Measurements from ENCODE around the gene TCEAL6.

DNA sequence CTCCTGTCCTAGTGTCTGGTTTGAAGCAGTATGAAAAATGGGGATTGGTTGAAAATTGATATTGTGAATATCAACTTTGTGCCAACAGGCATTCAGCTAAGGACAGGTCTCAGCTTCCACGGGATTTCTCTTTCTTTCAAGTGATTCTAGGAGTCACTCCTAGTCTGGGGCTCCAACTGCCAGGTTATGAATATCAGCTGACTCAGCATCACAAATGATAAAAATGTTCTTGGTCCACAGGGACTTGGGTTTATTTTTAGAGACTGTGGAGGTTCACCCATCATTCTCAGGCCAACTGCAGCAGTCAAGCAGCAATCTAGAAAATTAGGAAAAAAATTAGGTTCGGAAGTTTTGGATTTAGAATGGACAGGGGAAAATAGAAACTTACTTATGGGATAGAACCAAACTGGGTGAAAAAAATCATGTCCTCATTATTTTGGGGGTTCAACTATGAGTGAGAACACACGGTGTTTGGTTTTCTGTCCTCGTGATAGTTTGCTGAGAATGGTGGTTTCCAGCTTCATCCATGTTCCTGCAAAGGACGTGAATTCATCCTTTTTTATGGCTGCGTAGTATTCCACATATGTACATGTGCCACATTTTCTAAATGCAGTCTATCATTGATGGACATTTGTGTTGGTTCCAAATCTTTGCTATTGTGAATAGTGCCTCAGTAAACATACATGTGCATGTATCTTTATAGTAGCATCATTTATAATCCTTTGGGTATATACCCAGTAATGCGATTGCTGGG, 43.9 kb upstream of the TCEAL6 start:
- TF ChIP-seq, protein P1, sequence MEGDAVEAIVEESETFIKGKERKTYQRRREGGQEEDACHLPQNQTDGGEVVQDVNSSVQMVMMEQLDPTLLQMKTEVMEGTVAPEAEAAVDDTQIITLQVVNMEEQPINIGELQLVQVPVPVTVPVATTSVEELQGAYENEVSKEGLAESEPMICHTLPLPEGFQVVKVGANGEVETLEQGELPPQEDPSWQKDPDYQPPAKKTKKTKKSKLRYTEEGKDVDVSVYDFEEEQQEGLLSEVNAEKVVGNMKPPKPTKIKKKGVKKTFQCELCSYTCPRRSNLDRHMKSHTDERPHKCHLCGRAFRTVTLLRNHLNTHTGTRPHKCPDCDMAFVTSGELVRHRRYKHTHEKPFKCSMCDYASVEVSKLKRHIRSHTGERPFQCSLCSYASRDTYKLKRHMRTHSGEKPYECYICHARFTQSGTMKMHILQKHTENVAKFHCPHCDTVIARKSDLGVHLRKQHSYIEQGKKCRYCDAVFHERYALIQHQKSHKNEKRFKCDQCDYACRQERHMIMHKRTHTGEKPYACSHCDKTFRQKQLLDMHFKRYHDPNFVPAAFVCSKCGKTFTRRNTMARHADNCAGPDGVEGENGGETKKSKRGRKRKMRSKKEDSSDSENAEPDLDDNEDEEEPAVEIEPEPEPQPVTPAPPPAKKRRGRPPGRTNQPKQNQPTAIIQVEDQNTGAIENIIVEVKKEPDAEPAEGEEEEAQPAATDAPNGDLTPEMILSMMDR (IDR thresholded peaks at IDR 0.05): no peak
- no peak for TF ChIP-seq ZFX (IDR thresholded peaks at IDR 0.05; ENCODE audit: borderline replicate concordance)
